HEK293 (cell line): ENCODE data around the gene PALS2.

Source experiments
- CTCF ChIA-PET: fragments of 350-600 bp; formaldehyde crosslinking; extraction: SDS; loops from one replicate; lab custom pipeline; 2021; ENCODE audit warnings: antibody characterized with exemption; lab: Yijun Ruan, JAX
- POLR2A ChIA-PET: fragments of 300-600 bp; formaldehyde crosslinking; extraction: SDS; loops from one replicate; lab custom pipeline; 2020; ENCODE audit warnings: antibody characterized with exemption, inconsistent platforms; lab: Yijun Ruan, JAX
- H3K27ac ChIP-seq: fragments of 200-500 bp; sonication (Bioruptor generic); 2 replicates; pipeline ENCODE4 v1.5.1; 2014; ENCODE audit warnings: low read depth, low read length, control low read depth, inconsistent platforms; ENCODE audit errors: extremely low read depth
- H3K36me3 ChIP-seq, 2 experiments: fragments of 200-500 bp in 1 of 2; sonication (Bioruptor generic) in 1 of 2; 1 replicate in 1 of 2; 2 replicates in 1 of 2; pipeline ENCODE4 v1.5.1; 2014 to 2017; ENCODE audit warnings: inconsistent platforms in 2 of 2, low read length in 2 of 2; ENCODE audit not compliant: control insufficient read depth in 2 of 2, insufficient read depth in 1 of 2
- H3K4me1 ChIP-seq: fragments of 200-500 bp; sonication (Bioruptor generic); 2 replicates; pipeline ENCODE4 v1.5.1; 2014; ENCODE audit warnings: mild to moderate bottlenecking, low read length, inconsistent platforms; ENCODE audit not compliant: control insufficient read depth, insufficient read depth
- H3K4me3 ChIP-seq: 2 replicates; pipeline ENCODE4 v1.5.1; 2011; ENCODE audit warnings: low read depth, mild to moderate bottlenecking, control low read depth, low read length, moderate library complexity
- H3K9me3 ChIP-seq: fragments of 200-500 bp; sonication (Bioruptor generic); 2 replicates; pipeline ENCODE4 v1.5.1; 2014; ENCODE audit warnings: low read depth, low read length, inconsistent platforms; ENCODE audit not compliant: control insufficient read depth, insufficient read depth
- MZF1 ChIP-seq: fragments of 450-650 bp; formaldehyde crosslinking; IDR thresholded peaks from 2 replicates; pipeline ENCODE4 v1.5.1; 2017; ENCODE audit warnings: missing biosample characterization, missing genetic modification characterization, borderline replicate concordance
- PRDM2 ChIP-seq: fragments of 450-650 bp; formaldehyde crosslinking; IDR thresholded peaks from 2 replicates; pipeline ENCODE4 v1.5.1; 2016; ENCODE audit warnings: missing biosample characterization, missing genetic modification characterization, borderline replicate concordance
- PRDM6 ChIP-seq: fragments of 450-650 bp; formaldehyde crosslinking; IDR thresholded peaks from 2 replicates; pipeline ENCODE4 v1.5.1; 2017; ENCODE audit warnings: missing biosample characterization, missing genetic modification characterization
- ZBTB10 ChIP-seq: fragments of 450-650 bp; formaldehyde crosslinking; IDR thresholded peaks from 2 replicates; pipeline ENCODE4 v1.5.1; 2016; ENCODE audit warnings: missing biosample characterization, missing genetic modification characterization
- ZBTB17 ChIP-seq: fragments of 450-650 bp; formaldehyde crosslinking; IDR thresholded peaks from 2 replicates; pipeline ENCODE4 v1.5.1; 2016; ENCODE audit warnings: missing biosample characterization, missing genetic modification characterization
- ZBTB44 ChIP-seq: fragments of 450-650 bp; IDR thresholded peaks from 2 replicates; pipeline ENCODE4 v1.5.1; 2018; ENCODE audit warnings: missing biosample characterization, mild to moderate bottlenecking, missing genetic modification characterization
- ZNF24 ChIP-seq: fragments of 450-650 bp; formaldehyde crosslinking; IDR thresholded peaks from 2 replicates; pipeline ENCODE4 v1.5.1; 2016; ENCODE audit warnings: missing biosample characterization, missing genetic modification characterization
- ZNF324 ChIP-seq: fragments of 450-650 bp; formaldehyde crosslinking; IDR thresholded peaks from 2 replicates; pipeline ENCODE4 v1.5.1; 2016; ENCODE audit warnings: missing biosample characterization, missing genetic modification characterization
- ZNF37A ChIP-seq: fragments of 450-650 bp; IDR thresholded peaks from 2 replicates; pipeline ENCODE4 v1.5.1; 2018; ENCODE audit warnings: missing biosample characterization, missing genetic modification characterization
- ZNF473 ChIP-seq: fragments of 450-650 bp; formaldehyde crosslinking; IDR thresholded peaks from 2 replicates; pipeline ENCODE4 v1.5.1; 2017; ENCODE audit warnings: missing biosample characterization, missing genetic modification characterization
- ZNF549 ChIP-seq: fragments of 450-650 bp; IDR thresholded peaks from 2 replicates; pipeline ENCODE4 v1.5.1; 2018; ENCODE audit warnings: missing biosample characterization, missing genetic modification characterization, mild to moderate bottlenecking, inconsistent platforms, moderate library complexity
- ZNF629 ChIP-seq: fragments of 450-650 bp; formaldehyde crosslinking; IDR thresholded peaks from 2 replicates; pipeline ENCODE4 v1.5.1; 2017; ENCODE audit warnings: missing biosample characterization, missing genetic modification characterization
- ZNF660 ChIP-seq: fragments of 450-650 bp; IDR thresholded peaks from 2 replicates; pipeline ENCODE4 v1.5.1; 2018; ENCODE audit warnings: missing biosample characterization, mild to moderate bottlenecking, missing genetic modification characterization
- ZNF677 ChIP-seq: fragments of 450-650 bp; IDR thresholded peaks from 2 replicates; pipeline ENCODE4 v1.5.0; 2018; ENCODE audit warnings: missing biosample characterization, mild to moderate bottlenecking, missing genetic modification characterization, moderate library complexity
- ZNF776 ChIP-seq: fragments of 450-650 bp; formaldehyde crosslinking; IDR thresholded peaks from 2 replicates; pipeline ENCODE4 v1.5.0; 2017; ENCODE audit warnings: missing biosample characterization, missing genetic modification characterization, borderline replicate concordance
- ZSCAN18 ChIP-seq: fragments of 450-650 bp; formaldehyde crosslinking; IDR thresholded peaks from 2 replicates; pipeline ENCODE4 v1.5.1; 2016; ENCODE audit warnings: missing biosample characterization, missing genetic modification characterization
- TF ChIP-seq, protein P1 (sequence below): fragments of 450-650 bp; formaldehyde crosslinking; IDR thresholded peaks from 2 replicates; pipeline ENCODE4 v1.5.1; 2016; ENCODE audit warnings: missing biosample characterization, missing genetic modification characterization
- TF ChIP-seq, protein P2 (sequence below): fragments of 450-650 bp; formaldehyde crosslinking; IDR thresholded peaks from 2 replicates; pipeline ENCODE4 v1.5.1; 2016; ENCODE audit warnings: missing biosample characterization, missing genetic modification characterization

Gene PALS2

GRCh38 chr7:24540956-24541355 is 32.3 kb upstream of the PALS2 start:
- no peak overlapping the region for H3K27ac ChIP-seq
- TF ChIP-seq ZBTB44 (tag by site-specific recombination) (no peak), PRDM2 (tag by site-specific recombination) (no peak), ZNF37A (tag by site-specific recombination) (no peak), ZSCAN18 (no peak), ZNF629 (tag by site-specific recombination) (no peak), ZNF776 (no peak), ZBTB17 (tag by site-specific recombination) (no peak), ZNF549 (no peak), PRDM6 (no peak), ZBTB10 (tag by site-specific recombination) (no peak), ZNF24 (tag by site-specific recombination) (no peak), ZNF324 (tag by site-specific recombination) (no peak), ZNF473 (tag by site-specific recombination) (no peak), MZF1 (no peak), ZNF677 (no peak), ZNF660 (no peak)
- TF ChIP-seq, protein P1, sequence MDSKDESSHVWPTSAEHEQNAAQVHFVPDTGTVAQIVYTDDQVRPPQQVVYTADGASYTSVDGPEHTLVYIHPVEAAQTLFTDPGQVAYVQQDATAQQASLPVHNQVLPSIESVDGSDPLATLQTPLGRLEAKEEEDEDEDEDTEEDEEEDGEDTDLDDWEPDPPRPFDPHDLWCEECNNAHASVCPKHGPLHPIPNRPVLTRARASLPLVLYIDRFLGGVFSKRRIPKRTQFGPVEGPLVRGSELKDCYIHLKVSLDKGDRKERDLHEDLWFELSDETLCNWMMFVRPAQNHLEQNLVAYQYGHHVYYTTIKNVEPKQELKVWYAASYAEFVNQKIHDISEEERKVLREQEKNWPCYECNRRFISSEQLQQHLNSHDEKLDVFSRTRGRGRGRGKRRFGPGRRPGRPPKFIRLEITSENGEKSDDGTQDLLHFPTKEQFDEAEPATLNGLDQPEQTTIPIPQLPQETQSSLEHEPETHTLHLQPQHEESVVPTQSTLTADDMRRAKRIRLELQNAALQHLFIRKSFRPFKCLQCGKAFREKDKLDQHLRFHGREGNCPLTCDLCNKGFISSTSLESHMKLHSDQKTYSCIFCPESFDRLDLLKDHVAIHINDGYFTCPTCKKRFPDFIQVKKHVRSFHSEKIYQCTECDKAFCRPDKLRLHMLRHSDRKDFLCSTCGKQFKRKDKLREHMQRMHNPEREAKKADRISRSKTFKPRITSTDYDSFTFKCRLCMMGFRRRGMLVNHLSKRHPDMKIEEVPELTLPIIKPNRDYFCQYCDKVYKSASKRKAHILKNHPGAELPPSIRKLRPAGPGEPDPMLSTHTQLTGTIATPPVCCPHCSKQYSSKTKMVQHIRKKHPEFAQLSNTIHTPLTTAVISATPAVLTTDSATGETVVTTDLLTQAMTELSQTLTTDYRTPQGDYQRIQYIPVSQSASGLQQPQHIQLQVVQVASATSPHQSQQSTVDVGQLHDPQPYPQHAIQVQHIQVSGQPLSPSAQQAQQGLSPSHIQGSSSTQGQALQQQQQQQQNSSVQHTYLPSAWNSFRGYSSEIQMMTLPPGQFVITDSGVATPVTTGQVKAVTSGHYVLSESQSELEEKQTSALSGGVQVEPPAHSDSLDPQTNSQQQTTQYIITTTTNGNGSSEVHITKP (tag by site-specific recombination) = no peak
- TF ChIP-seq, protein P2, sequence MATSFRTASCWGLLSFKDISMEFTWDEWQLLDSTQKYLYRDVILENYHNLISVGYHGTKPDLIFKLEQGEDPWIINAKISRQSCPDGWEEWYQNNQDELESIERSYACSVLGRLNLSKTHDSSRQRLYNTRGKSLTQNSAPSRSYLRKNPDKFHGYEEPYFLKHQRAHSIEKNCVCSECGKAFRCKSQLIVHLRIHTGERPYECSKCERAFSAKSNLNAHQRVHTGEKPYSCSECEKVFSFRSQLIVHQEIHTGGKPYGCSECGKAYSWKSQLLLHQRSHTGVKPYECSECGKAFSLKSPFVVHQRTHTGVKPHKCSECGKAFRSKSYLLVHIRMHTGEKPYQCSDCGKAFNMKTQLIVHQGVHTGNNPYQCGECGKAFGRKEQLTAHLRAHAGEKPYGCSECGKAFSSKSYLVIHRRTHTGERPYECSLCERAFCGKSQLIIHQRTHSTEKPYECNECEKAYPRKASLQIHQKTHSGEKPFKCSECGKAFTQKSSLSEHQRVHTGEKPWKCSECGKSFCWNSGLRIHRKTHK (tag by site-specific recombination) = no peak
- no peaks in the 10 kb centered on the region for H3K9me3 ChIP-seq
- no peak overlapping the region for H3K4me3 ChIP-seq
- POLR2A ChIA-PET = no interaction called here
- H3K4me1 ChIP-seq = no peaks in the 10 kb centered on the region
- no peaks in the 10 kb centered on the region for H3K36me3 ChIP-seq
- CTCF ChIA-PET = no interaction called here
